ENCODE measurements around the gene KIRREL3. TPM values are rescaled to one million over a fixed set of nuclear protein-coding genes. Genes with fewer than 3 reads are reported as not detected.

KIRREL3 gene
- total and polyA plus RNA-seq, 2 of the 8 experiments (the other 6 are each of a cell fraction or from before 2014, with no cell fraction given), result 0.29 to 0.32 TPM

- TF ChIP-seq TEAD4 (IDR thresholded peaks at IDR 0.05; ENCODE audit: low read depth, low read length) (no peak), KDM1A (IDR thresholded peaks at IDR 0.05; ENCODE audit: borderline replicate concordance, low read length) (peak; percentile 46; the same call in 1 of the 2 replicates), JUND (IDR thresholded peaks at IDR 0.05; ENCODE audit: low read length) (no peak), MAX (IDR thresholded peaks at IDR 0.05) (peak; percentile 75), RXRA (IDR thresholded peaks at IDR 0.05; ENCODE audit: insufficient read depth, low read depth, low read length) (no peak), NANOG (IDR thresholded peaks at IDR 0.05; ENCODE audit: insufficient read depth, low read depth, low read length, poor library complexity, severe bottlenecking) (no peak), ASH2L (IDR thresholded peaks at IDR 0.05; ENCODE audit: low read length) (peak; percentile 88), RAD21 (IDR thresholded peaks at IDR 0.05 in 1 of 2, conservative IDR thresholded peaks at IDR 0.05 in 1 of 2; ENCODE audit: low read depth in 2 of 2, low read length in 2 of 2) (peak in 1 of 2 experiments; percentile 57; a peak in 2 of 4 replicates), CTCF (IDR thresholded peaks at IDR 0.05; ENCODE audit: control extremely low read depth in 1 of 3, insufficient read depth in 1 of 3, low read depth in 1 of 3, low read length in 3 of 3) (peak; percentile 51 to 67 (median 51)), SUZ12 (IDR thresholded peaks at IDR 0.05; ENCODE audit: low read length) (no peak; the same call in 1 of the 2 replicates), E2F6 (IDR thresholded peaks at IDR 0.05) (peak; percentile 55), TCF12 (IDR thresholded peaks at IDR 0.05; ENCODE audit: low read depth, low read length) (no peak), EGR1 (IDR thresholded peaks at IDR 0.05; ENCODE audit: borderline replicate concordance, low read depth, low read length) (0 out of 2 replicates have a peak, but pooled peaks have one; percentile 15), SIN3A (conservative IDR thresholded peaks at IDR 0.05 in 1 of 2, IDR thresholded peaks at IDR 0.05 in 1 of 2; ENCODE audit: low read depth in 1 of 2, low read length in 2 of 2) (no peak), EZH2 (IDR thresholded peaks at IDR 0.05; ENCODE audit: low read depth, low read length, severe bottlenecking) (peak; percentile 51), KDM4A (IDR thresholded peaks at IDR 0.05; ENCODE audit: low read depth, low read length, severe bottlenecking) (peak; percentile 78), CEBPB (IDR thresholded peaks at IDR 0.05; ENCODE audit: low read depth, low read length) (no peak), KDM5A (IDR thresholded peaks at IDR 0.05; ENCODE audit: low read length) (no peak), HDAC2 (IDR thresholded peaks at IDR 0.05; ENCODE audit: borderline replicate concordance in 1 of 2, low read depth in 2 of 2, low read length in 2 of 2) (peak in 1 of 2 experiments; percentile 35; a peak in 1 of 4 replicates)
Observed at GRCh38 chr11:127003260-127003981, 2.9 kb upstream of the KIRREL3 start (continued).

All from H1 (cell line).